ENCODE measurements around the gene GOSR2. TPM values are rescaled to one million over a fixed set of nuclear protein-coding genes. Genes with fewer than 3 reads are reported as not detected.

The GOSR2 gene
- polyA plus RNA-seq (2013, experiment 1 of 2): 67.5 TPM
- polyA plus RNA-seq (2013, experiment 2 of 2): 46.0 TPM

DNA sequence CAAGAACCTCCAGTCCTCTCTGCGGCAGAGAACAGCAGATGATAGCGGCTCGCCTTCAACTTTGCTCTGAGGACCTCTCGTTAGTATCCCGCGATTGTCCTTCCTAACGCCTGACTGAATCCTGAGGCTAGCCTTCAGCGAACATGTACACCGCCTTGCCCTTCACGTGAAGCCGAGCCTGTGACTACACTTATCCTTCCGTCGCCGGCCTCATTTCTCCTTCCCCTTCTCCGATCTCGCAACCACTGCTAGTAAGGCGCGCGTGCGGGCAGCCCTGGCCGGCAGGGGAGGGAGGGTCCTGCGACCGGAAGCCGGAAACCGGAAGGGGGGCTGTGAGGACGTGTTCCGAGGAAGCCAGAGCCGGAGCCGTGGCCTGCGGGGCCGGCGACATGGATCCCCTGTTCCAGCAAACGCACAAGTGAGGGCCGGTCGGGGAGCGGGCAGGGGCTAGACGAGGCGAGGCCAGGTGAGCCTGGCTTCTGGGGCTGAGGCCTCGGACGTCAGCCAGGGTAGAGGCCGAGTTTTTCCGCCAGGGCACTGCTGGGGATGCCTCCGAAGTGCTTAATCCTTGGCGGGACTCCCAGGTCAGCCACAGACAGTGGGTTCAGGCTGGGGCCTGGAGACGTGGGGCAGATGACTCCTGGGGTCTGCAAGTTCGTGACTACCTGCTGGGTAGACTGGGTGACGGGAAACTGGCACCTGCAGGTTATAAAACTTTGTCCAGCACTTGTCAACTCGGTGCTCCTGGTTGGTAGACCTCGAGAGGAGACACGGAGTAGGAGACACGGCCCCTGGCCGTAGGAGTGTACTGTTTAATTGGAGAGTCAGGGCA lies at the start of gene GOSR2:
GOSR2 (plus strand) TSS at position 357 of the 832 bp plus-strand sequence; CDS start at position 390, 33 bp downstream.
- H3K4me3 ChIP-seq (ENCODE audit: extremely low read depth, insufficient read depth, low read length, poor library complexity, severe bottlenecking): peak within 1 kb of the TSS; percentile 92
- H3K4me1 ChIP-seq (ENCODE audit: control insufficient read depth, insufficient read depth, low read length, poor library complexity, severe bottlenecking): peaks cover 28% of the 10 kb centered on the region
- 0% methylated on average over 36 to 44 of the region's 52 CpGs for WGBS, 2 experiments (ENCODE audit: insufficient coverage in 2 of 2)
- no peaks in the 10 kb centered on the region for H3K9me3 ChIP-seq (ENCODE audit: control insufficient read depth, low read length)
- peaks cover 18% of the 10 kb centered on the region for H3K36me3 ChIP-seq (ENCODE audit: control insufficient read depth, insufficient read depth, low read length)
- H3K27ac ChIP-seq (ENCODE audit: low read depth, low read length, severe bottlenecking): peak within 1 kb of the TSS; percentile 100

DNA sequence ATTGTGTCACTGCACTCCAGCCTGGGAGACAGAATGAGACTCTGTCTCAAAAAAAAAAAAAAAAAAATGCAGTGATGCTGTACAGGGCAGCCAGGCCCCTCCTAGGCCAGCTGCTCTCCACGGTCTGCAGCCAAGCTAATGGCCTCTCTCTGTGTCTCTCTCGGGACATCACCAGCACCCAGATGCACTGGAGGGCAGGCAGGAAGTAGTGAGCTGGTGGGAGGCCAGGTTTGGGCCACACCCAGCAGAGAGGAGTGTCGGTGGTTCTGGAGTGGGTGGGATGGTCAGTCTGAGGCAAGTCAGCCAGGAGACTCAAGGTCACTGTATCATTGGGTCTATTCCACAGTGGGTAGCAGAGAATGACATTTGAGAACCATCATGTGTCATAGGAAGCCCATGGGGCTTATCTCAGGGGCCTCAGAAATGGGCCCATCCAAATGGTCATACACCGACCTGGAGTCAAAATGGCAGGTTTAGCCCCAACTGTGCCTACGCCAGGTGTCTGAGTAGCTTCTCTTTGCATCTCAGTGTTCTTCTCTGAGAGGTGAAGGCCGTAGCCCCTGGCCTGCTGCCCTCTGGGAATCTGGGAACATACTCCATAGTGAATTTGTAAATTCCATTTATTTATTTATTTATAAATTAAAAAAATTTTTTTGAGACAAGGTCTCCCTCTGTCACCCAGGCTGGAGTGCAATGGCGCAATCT lies 48.9 kb upstream of the GOSR2 start:
- no peaks in the 10 kb centered on the region for H3K9me3 ChIP-seq (ENCODE audit: control insufficient read depth, low read length)
- 91 to 100% methylated on average over 5 of the region's 7 CpGs for whole genome bisulfite sequencing, 2 experiments (ENCODE audit: insufficient coverage in 2 of 2)
- no peak overlapping the region for H3K27ac ChIP-seq (ENCODE audit: low read depth, low read length, severe bottlenecking)
- no peaks in the 10 kb centered on the region for H3K36me3 ChIP-seq (ENCODE audit: control insufficient read depth, insufficient read depth, low read length)
- H3K4me3 ChIP-seq (ENCODE audit: extremely low read depth, insufficient read depth, low read length, poor library complexity, severe bottlenecking): no peak overlapping the region
- peaks cover 4% of the 10 kb centered on the region for H3K4me1 ChIP-seq (ENCODE audit: control insufficient read depth, insufficient read depth, low read length, poor library complexity, severe bottlenecking)

DNA sequence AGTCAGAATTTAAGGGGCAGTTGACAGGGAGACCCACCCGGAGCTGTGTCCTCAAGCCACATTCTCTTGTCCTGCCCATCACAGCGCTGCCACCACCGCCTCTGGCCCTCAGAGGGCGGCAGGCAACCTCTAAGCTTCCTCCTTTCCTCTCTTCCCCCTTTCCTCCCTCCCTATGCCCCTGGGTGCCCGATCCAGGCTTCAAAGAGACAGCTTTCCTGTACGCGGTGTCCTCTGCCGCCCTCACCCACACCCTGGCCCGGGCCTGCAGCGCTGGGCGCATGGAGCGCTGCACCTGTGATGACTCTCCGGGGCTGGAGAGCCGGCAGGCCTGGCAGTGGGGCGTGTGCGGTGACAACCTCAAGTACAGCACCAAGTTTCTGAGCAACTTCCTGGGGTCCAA lies 48.1 kb upstream of the GOSR2 start:
- no peaks in the 10 kb centered on the region for H3K4me1 ChIP-seq (ENCODE audit: control insufficient read depth, insufficient read depth, low read length, poor library complexity, severe bottlenecking)
- H3K36me3 ChIP-seq (ENCODE audit: control insufficient read depth, insufficient read depth, low read length): no peaks in the 10 kb centered on the region
- no peak overlapping the region for H3K4me3 ChIP-seq (ENCODE audit: extremely low read depth, insufficient read depth, low read length, poor library complexity, severe bottlenecking)
- no peak overlapping the region for H3K27ac ChIP-seq (ENCODE audit: low read depth, low read length, severe bottlenecking)
- H3K9me3 ChIP-seq (ENCODE audit: control insufficient read depth, low read length): no peaks in the 10 kb centered on the region
- 91 to 96% methylated on average over 14 to 16 of the region's 16 CpGs for WGBS, 2 experiments (ENCODE audit: insufficient coverage in 2 of 2)

DNA sequence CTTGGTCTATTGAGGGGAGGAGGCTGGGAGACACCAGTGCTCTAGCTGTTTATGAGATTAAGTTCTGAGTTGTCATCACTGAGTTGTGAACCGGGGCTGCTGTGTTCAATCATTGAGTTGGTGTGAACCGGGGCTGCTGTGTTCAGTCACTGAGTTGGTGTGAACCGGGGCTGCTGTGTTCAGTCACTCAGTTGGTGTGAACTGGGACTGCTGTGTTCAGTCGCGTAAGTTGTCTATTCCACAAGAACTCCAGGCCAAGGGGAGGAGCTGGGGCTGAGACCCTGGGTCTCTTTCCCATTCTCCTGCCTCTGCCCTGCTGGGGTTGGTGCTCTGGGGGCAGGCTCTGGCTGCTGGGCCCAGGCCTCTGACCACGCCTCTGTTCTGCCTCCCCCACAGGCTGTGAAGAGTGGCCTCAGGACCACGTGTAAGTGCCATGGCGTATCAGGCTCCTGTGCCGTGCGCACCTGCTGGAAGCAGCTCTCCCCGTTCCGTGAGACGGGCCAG lies 47.1 kb upstream of the GOSR2 start:
- WGBS, 2 experiments (ENCODE audit: insufficient coverage in 2 of 2): 88 to 91% methylated on average over 11 of the region's 13 CpGs
- Histone ChIP-seq H3K4me1 (ENCODE audit: control insufficient read depth, insufficient read depth, low read length, poor library complexity, severe bottlenecking) (no peaks in the 10 kb centered on the region), H3K36me3 (ENCODE audit: control insufficient read depth, insufficient read depth, low read length) (no peaks in the 10 kb centered on the region), H3K9me3 (ENCODE audit: control insufficient read depth, low read length) (no peaks in the 10 kb centered on the region), H3K27ac (ENCODE audit: low read depth, low read length, severe bottlenecking) (no peak overlapping the region), H3K4me3 (ENCODE audit: extremely low read depth, insufficient read depth, low read length, poor library complexity, severe bottlenecking) (no peak overlapping the region)

DNA sequence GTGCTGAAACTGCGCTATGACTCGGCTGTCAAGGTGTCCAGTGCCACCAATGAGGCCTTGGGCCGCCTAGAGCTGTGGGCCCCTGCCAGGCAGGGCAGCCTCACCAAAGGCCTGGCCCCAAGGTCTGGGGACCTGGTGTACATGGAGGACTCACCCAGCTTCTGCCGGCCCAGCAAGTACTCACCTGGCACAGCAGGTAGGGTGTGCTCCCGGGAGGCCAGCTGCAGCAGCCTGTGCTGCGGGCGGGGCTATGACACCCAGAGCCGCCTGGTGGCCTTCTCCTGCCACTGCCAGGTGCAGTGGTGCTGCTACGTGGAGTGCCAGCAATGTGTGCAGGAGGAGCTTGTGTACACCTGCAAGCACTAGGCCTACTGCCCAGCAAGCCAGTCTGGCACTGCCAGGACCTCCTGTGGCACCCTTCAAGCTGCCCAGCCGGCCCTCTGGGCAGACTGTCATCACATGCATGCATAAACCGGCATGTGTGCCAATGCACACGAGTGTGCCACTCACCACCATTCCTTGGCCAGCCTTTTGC lies 46.5 kb upstream of the GOSR2 start:
- no peaks in the 10 kb centered on the region for H3K36me3 ChIP-seq (ENCODE audit: control insufficient read depth, insufficient read depth, low read length)
- H3K27ac ChIP-seq (ENCODE audit: low read depth, low read length, severe bottlenecking): no peak overlapping the region
- no peaks in the 10 kb centered on the region for H3K9me3 ChIP-seq (ENCODE audit: control insufficient read depth, low read length)
- 78 to 82% methylated on average over 10 to 11 of the region's 12 CpGs for WGBS, 2 experiments (ENCODE audit: insufficient coverage in 2 of 2)
- no peak overlapping the region for H3K4me3 ChIP-seq (ENCODE audit: extremely low read depth, insufficient read depth, low read length, poor library complexity, severe bottlenecking)
- no peaks in the 10 kb centered on the region for H3K4me1 ChIP-seq (ENCODE audit: control insufficient read depth, insufficient read depth, low read length, poor library complexity, severe bottlenecking)

DNA sequence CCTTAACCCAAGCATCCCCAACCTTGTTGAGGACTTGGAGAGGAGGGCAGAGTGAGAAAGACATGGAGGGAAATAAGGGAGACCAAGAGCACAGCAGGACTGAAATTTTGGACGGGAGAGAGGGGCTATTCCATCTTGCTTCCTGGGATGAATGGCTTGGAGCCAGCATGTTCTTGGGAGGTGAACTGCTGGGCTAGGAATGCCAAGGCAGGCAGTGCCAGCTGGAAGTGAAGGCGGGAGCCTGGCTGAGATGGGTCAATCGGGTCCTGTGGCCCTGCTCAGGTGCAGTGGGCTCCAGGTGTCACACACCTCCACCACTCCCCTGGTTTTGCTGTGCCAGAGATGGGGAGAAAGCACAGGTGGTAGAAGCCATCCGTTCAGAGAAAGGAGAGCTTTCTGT lies 46.0 kb upstream of the GOSR2 start:
- no peak overlapping the region for H3K27ac ChIP-seq (ENCODE audit: low read depth, low read length, severe bottlenecking)
- WGBS, 2 experiments (ENCODE audit: insufficient coverage in 2 of 2): 82 to 84% methylated on average over 2 to 4 of the region's 4 CpGs

DNA sequence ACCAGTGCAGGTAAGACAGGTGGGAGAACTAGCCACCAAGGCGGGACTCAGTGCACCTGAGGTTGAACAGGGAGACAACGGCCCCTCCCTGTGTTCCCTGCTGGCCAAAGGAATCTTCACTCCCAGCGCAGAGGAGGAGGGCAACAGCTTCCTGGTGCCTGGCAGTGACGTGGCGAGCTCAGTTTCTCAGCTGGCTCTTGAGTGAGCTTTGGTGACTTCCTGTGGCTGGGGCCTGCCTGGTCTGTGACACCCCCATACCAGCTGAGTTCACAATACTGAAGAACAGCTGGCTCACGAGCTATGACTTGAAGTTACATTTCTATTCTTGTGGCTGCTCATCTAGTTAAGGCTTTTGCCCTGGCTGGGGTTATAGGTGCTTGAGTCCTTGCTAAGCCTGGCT lies 45.5 kb upstream of the GOSR2 start:
- no peaks in the 10 kb centered on the region for H3K36me3 ChIP-seq (ENCODE audit: control insufficient read depth, insufficient read depth, low read length)
- H3K27ac ChIP-seq (ENCODE audit: low read depth, low read length, severe bottlenecking): no peak overlapping the region
- 67 to 97% methylated on average over 3 to 5 of the region's 6 CpGs for WGBS, 2 experiments (ENCODE audit: insufficient coverage in 2 of 2)
- no peaks in the 10 kb centered on the region for H3K9me3 ChIP-seq (ENCODE audit: control insufficient read depth, low read length)
- no peak overlapping the region for H3K4me3 ChIP-seq (ENCODE audit: extremely low read depth, insufficient read depth, low read length, poor library complexity, severe bottlenecking)
- no peaks in the 10 kb centered on the region for H3K4me1 ChIP-seq (ENCODE audit: control insufficient read depth, insufficient read depth, low read length, poor library complexity, severe bottlenecking)

More for the DNA sequence above, 46.0 kb upstream of the GOSR2 start:
- Histone ChIP-seq H3K4me3 (ENCODE audit: extremely low read depth, insufficient read depth, low read length, poor library complexity, severe bottlenecking) (no peak overlapping the region), H3K9me3 (ENCODE audit: control insufficient read depth, low read length) (no peaks in the 10 kb centered on the region), H3K4me1 (ENCODE audit: control insufficient read depth, insufficient read depth, low read length, poor library complexity, severe bottlenecking) (no peaks in the 10 kb centered on the region), H3K36me3 (ENCODE audit: control insufficient read depth, insufficient read depth, low read length) (no peaks in the 10 kb centered on the region)

DNA sequence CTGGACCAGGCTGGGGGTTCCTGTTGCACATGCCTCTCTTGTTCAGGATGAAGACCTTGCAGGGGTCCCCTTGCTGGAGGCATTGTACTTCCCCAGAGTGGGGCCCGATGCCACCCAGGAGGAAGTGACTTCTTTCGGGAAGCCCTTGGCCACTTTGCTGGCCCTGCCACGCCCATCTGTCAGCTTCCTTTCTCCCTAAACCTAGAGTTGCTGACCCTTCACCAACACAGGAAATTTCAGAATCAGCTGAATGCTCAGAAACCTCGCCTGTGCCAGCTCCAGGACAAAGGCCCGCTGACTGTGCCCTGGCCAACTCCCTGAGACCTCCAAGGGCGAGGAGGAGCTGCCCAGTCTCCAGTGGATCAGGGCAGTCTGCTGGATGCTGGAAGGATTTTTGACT lies 44.9 kb upstream of the GOSR2 start:
- Histone ChIP-seq H3K4me1 (ENCODE audit: control insufficient read depth, insufficient read depth, low read length, poor library complexity, severe bottlenecking) (no peaks in the 10 kb centered on the region), H3K27ac (ENCODE audit: low read depth, low read length, severe bottlenecking) (no peak overlapping the region), H3K4me3 (ENCODE audit: extremely low read depth, insufficient read depth, low read length, poor library complexity, severe bottlenecking) (no peak overlapping the region), H3K36me3 (ENCODE audit: control insufficient read depth, insufficient read depth, low read length) (no peaks in the 10 kb centered on the region), H3K9me3 (ENCODE audit: control insufficient read depth, low read length) (no peaks in the 10 kb centered on the region)
- 84 to 90% methylated on average over 5 to 6 of the region's 6 CpGs for WGBS, 2 experiments (ENCODE audit: insufficient coverage in 2 of 2)

DNA sequence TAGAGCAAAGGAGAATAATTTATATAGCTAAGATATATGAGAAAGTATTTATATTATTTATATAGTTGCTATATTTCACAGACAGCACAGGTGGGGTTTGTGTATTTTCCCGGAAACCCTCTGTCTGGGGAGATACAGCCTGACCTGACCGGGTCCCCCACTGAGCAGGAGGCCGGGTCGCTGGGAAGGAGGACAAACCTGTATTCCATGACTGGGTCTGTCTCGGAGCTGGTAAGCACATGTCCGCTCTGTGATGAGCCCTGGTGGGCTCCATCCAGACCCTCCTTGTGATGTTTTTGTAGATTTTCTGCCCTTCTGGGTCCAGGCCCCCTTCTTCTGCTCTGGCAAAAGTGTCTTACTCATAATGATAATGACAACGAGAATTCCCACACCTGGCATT lies 43.9 kb upstream of the GOSR2 start:
- no peak overlapping the region for H3K4me3 ChIP-seq (ENCODE audit: extremely low read depth, insufficient read depth, low read length, poor library complexity, severe bottlenecking)
- H3K27ac ChIP-seq (ENCODE audit: low read depth, low read length, severe bottlenecking): no peak overlapping the region
- WGBS, 2 experiments (ENCODE audit: insufficient coverage in 2 of 2): 89 to 93% methylated on average over 6 to 7 of the region's 7 CpGs
- H3K36me3 ChIP-seq (ENCODE audit: control insufficient read depth, insufficient read depth, low read length): no peaks in the 10 kb centered on the region
- H3K9me3 ChIP-seq (ENCODE audit: control insufficient read depth, low read length): no peaks in the 10 kb centered on the region
- H3K4me1 ChIP-seq (ENCODE audit: control insufficient read depth, insufficient read depth, low read length, poor library complexity, severe bottlenecking): no peaks in the 10 kb centered on the region

DNA sequence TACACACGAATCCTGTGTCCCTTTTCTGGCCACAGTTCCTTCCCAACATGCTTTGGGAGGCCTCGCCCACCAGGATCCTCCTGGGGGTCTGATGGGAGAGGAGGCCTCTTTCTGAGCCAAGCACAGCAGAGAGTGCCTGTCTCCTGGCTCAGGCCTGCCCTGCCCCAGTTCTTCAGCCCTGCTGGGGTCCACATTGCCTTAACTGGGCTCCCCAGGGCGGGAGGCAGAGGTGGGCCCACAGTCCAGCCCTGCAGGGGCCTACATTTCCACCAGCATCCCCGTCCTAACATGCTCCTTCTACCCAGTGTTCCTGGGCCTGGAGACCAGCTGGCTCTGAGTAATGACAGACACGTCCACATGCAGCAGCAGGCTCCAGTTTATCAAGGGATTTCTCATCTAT lies 41.9 kb upstream of the GOSR2 start:
- no peak overlapping the region for H3K27ac ChIP-seq (ENCODE audit: low read depth, low read length, severe bottlenecking)
- no peak overlapping the region for H3K4me3 ChIP-seq (ENCODE audit: extremely low read depth, insufficient read depth, low read length, poor library complexity, severe bottlenecking)
- WGBS, 2 experiments (ENCODE audit: insufficient coverage in 2 of 2): 78 to 81% methylated on average over 3 to 4 of the region's 5 CpGs

More for the DNA sequence above, 41.9 kb upstream of the GOSR2 start:
- H3K4me1 ChIP-seq (ENCODE audit: control insufficient read depth, insufficient read depth, low read length, poor library complexity, severe bottlenecking): no peaks in the 10 kb centered on the region
- H3K36me3 ChIP-seq (ENCODE audit: control insufficient read depth, insufficient read depth, low read length): no peaks in the 10 kb centered on the region
- no peaks in the 10 kb centered on the region for H3K9me3 ChIP-seq (ENCODE audit: control insufficient read depth, low read length)

Data from mesodermal cell (in vitro differentiated cells).